ENCODE results near the gene FAM3A. TPM values are rescaled to one million over a fixed set of nuclear protein-coding genes. Genes with fewer than 3 reads are reported as not detected.
A peak's percentile ranks its signal among the peaks of the same experiment; 100 is the strongest.

Gene FAM3A
- polyA plus RNA-seq, 1 donor from 2014 or later = 19.5 TPM

- Histone ChIP-seq H3K4me3 (ENCODE audit: low read length) (peak overlapping the region; percentile 67), H3K9me2 (ENCODE audit: insufficient read depth, low read length) (no peaks in the 10 kb centered on the region), H4K20me1 (ENCODE audit: insufficient read depth) (no peaks in the 10 kb centered on the region), H3K27me3 (ENCODE audit: insufficient read depth, low read depth, low read length) (no peaks in the 10 kb centered on the region), H3F3A (ENCODE audit: insufficient read depth, low read length, poor library complexity, severe bottlenecking) (no peaks in the 10 kb centered on the region), H3K9me3 (ENCODE audit: low read length) (no peaks in the 10 kb centered on the region), H2AFZ (ENCODE audit: low read depth, low read length) (no peak overlapping the region), H3K36me3 (ENCODE audit: insufficient read depth, low read length) (no peaks in the 10 kb centered on the region), H3K79me2 (replicated peaks; ENCODE audit: insufficient read depth, low read length) (no peaks in the 10 kb centered on the region), H3K27ac (ENCODE audit: low read length) (no peak overlapping the region), H3K9ac (ENCODE audit: low read length) (no peak overlapping the region), H3K4me2 (ENCODE audit: low read length) (no peak overlapping the region)
- TF ChIP-seq EZH2 (IDR thresholded peaks at IDR 0.05; ENCODE audit: borderline replicate concordance, insufficient read depth, low read length, poor library complexity, severe bottlenecking) (no peak), EP300 (conservative IDR thresholded peaks at IDR 0.05; ENCODE audit: poor library complexity, severe bottlenecking) (no peak), CTCF (IDR thresholded peaks at IDR 0.05; ENCODE audit: poor library complexity, severe bottlenecking) (no peak), REST (IDR thresholded peaks at IDR 0.05; ENCODE audit: borderline replicate concordance) (no peak), TAF1 (IDR thresholded peaks at IDR 0.05; ENCODE audit: low read depth) (no peak), MXI1 (conservative IDR thresholded peaks at IDR 0.05; ENCODE audit: poor library complexity, severe bottlenecking) (no peak), POLR2AphosphoS5 (IDR thresholded peaks at IDR 0.05) (no peak), SMC3 (conservative IDR thresholded peaks at IDR 0.05; ENCODE audit: poor library complexity) (no peak), RAD21 (conservative IDR thresholded peaks at IDR 0.05) (no peak)
Measured at GRCh38 chrX:154489182-154489581, 26.9 kb downstream of the FAM3A start.

- Histone ChIP-seq H3K4me3 (ENCODE audit: low read length) (no peak overlapping the region), H2AFZ (ENCODE audit: low read depth, low read length) (no peak overlapping the region), H4K20me1 (ENCODE audit: insufficient read depth) (no peaks in the 10 kb centered on the region), H3K79me2 (replicated peaks; ENCODE audit: insufficient read depth, low read length) (no peaks in the 10 kb centered on the region), H3K9ac (ENCODE audit: low read length) (no peak overlapping the region), H3F3A (ENCODE audit: insufficient read depth, low read length, poor library complexity, severe bottlenecking) (no peaks in the 10 kb centered on the region), H3K27me3 (ENCODE audit: insufficient read depth, low read depth, low read length) (no peaks in the 10 kb centered on the region), H3K4me2 (ENCODE audit: low read length) (no peak overlapping the region), H3K36me3 (ENCODE audit: insufficient read depth, low read length) (no peaks in the 10 kb centered on the region), H3K27ac (ENCODE audit: low read length) (no peak overlapping the region), H3K9me2 (ENCODE audit: insufficient read depth, low read length) (no peaks in the 10 kb centered on the region), H3K9me3 (ENCODE audit: low read length) (no peaks in the 10 kb centered on the region)
- TF ChIP-seq RAD21 (conservative IDR thresholded peaks at IDR 0.05) = no peak
Measured at GRCh38 chrX:154488336-154489075, 27.5 kb downstream of the FAM3A start.

Measured in neural cell (in vitro differentiated cells).